ENCODE results near the gene TLX2. TPM values are rescaled to one million over a fixed set of nuclear protein-coding genes. Genes with fewer than 3 reads are reported as not detected.

The TLX2 gene
- total and polyA plus RNA-seq, 2 of the 13 experiments (the other 11 are each of a cell fraction or from before 2014, with no cell fraction given): 0.05 to 0.20 TPM

GRCh38 chr2:74488643-74489481 lies 25.4 kb upstream of the TLX2 start (continued):
- TF ChIP-seq HOMEZ (CRISPR knock-in tag; IDR thresholded peaks at IDR 0.05; ENCODE audit: low read depth) (0 out of 2 replicates have a peak, but pooled peaks have one; percentile 53), BATF2 (CRISPR knock-in tag; IDR thresholded peaks at IDR 0.05) (peak; percentile 62; the same call in 1 of the 2 replicates), ZNF746 (CRISPR knock-in tag; IDR thresholded peaks at IDR 0.05) (peak; percentile 67; the same call in 1 of the 2 replicates), ATF7 (IDR thresholded peaks at IDR 0.05) (peak; percentile 54), ATF7 (CRISPR knock-in tag; IDR thresholded peaks at IDR 0.05) (no peak), SALL2 (CRISPR knock-in tag; IDR thresholded peaks at IDR 0.05) (0 out of 2 replicates have a peak, but pooled peaks have one; percentile 39), NKX3-1 (CRISPR knock-in tag; IDR thresholded peaks at IDR 0.05) (no peak), ZFP37 (CRISPR knock-in tag; IDR thresholded peaks at IDR 0.05; ENCODE audit: borderline replicate concordance) (no peak), ZNF850 (CRISPR knock-in tag; conservative IDR thresholded peaks at IDR 0.05) (no peak), PRDM10 (CRISPR knock-in tag; IDR thresholded peaks at IDR 0.05; ENCODE audit: low read depth) (peak; percentile 96), PITX1 (CRISPR knock-in tag; IDR thresholded peaks at IDR 0.05) (peak; percentile 85), ZNF800 (CRISPR knock-in tag; IDR thresholded peaks at IDR 0.05) (no peak), ZNF605 (CRISPR knock-in tag; IDR thresholded peaks at IDR 0.05) (peak; percentile 35; the same call in 1 of the 2 replicates), NCOR1 (IDR thresholded peaks at IDR 0.05; ENCODE audit: borderline replicate concordance, low read length) (peak; percentile 98), ZFP36L1 (CRISPR knock-in tag; IDR thresholded peaks at IDR 0.05) (no peak), RXRB (CRISPR knock-in tag; IDR thresholded peaks at IDR 0.05; ENCODE audit: borderline replicate concordance) (peak; percentile 81; the same call in 1 of the 2 replicates), ATF7-NPFF (CRISPR knock-in tag; IDR thresholded peaks at IDR 0.05; ENCODE audit: low read depth) (no peak), ZNF788 (CRISPR knock-in tag; IDR thresholded peaks at IDR 0.05; ENCODE audit: borderline replicate concordance) (peak; percentile 16; the same call in 1 of the 2 replicates), TBL1XR1 (IDR thresholded peaks at IDR 0.05; ENCODE audit: borderline replicate concordance, low read length, partially characterized antibody) (peak; percentile 48), PLRG1 (conservative IDR thresholded peaks at IDR 0.05) (no peak), KLF11 (CRISPR knock-in tag; IDR thresholded peaks at IDR 0.05) (no peak), ZNF75D (CRISPR knock-in tag; IDR thresholded peaks at IDR 0.05; ENCODE audit: borderline replicate concordance) (no peak), ZNF451 (CRISPR knock-in tag; IDR thresholded peaks at IDR 0.05) (no peak)

Data from HepG2 (cell line).